GM12891 (cell line): ENCODE data around the gene HES5.
"Not testable (repeated sequence)": the region's sequence is repeated elsewhere in the genome, so short reads cannot be mapped to it uniquely, and the experiment has no call there.

Experiments
- PAX5 ChIP-seq: IDR thresholded peaks from 2 replicates; pipeline ENCODE4 v1.6.1; 2011; ENCODE audit warnings: low read length, moderate library complexity, mild to moderate bottlenecking; ENCODE audit not compliant: insufficient read depth, severe bottlenecking
- POLR2A ChIP-seq: IDR thresholded peaks from 2 replicates; pipeline ENCODE4 v1.6.1; 2011; ENCODE audit warnings: low read depth, low read length, control low read depth
- POLR2AphosphoS5 ChIP-seq: IDR thresholded peaks from 2 replicates; pipeline ENCODE4 v1.6.1; 2011; ENCODE audit warnings: low read depth, low read length, control low read depth
- TAF1 ChIP-seq: IDR thresholded peaks from 2 replicates; pipeline ENCODE4 v1.6.1; 2011; ENCODE audit warnings: low read depth, low read length, control low read depth

- TF ChIP-seq PAX5, POLR2AphosphoS5, TAF1, POLR2A: not testable (repeated sequence)
Observed at GRCh38 chr1:2569703-2570102, 39.6 kb upstream of the HES5 start.
